Measurements from ENCODE around the gene HDGFL1. TPM values are rescaled to one million over a fixed set of nuclear protein-coding genes. Genes with fewer than 3 reads are reported as not detected.
A peak's percentile ranks its signal among the peaks of the same experiment; 100 is the strongest.

HDGFL1 gene
- total RNA-seq, 1 experiment from 2014 or later: not detected

DNA sequence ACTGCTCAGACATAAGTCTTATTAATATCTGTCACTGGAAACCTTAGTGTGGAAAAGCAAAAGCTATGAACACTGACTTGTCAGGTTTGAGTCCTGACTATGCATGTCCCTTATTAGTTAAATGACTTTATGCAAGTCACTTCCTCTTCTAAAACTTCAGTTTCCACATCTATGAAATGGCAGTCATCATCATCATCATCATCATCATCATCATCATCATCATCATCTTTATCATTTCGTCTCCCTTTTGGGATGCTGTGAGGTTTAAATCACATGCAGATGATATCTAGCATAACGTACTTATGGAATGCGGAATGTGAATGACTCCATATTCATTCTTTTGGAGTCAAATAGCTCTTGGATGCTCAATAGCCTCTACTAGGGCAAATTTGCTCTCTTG, 24.5 kb downstream of the HDGFL1 start:
- no peak overlapping the region for H3K27ac ChIP-seq (ENCODE audit: low read length)
- intact Hi-C loops (cut with micrococcal nuclease): no loop called here
- no peak overlapping the region for H2AFZ ChIP-seq (ENCODE audit: low read length)
- no peaks in the 10 kb centered on the region for H3K36me3 ChIP-seq (ENCODE audit: low read depth, low read length)
- peaks cover 12% of the 10 kb centered on the region for H3K4me1 ChIP-seq (ENCODE audit: insufficient read depth, low read length)
- H3K4me2 ChIP-seq (ENCODE audit: low read length): no peak overlapping the region
- H3K9me3 ChIP-seq (ENCODE audit: low read length): no peaks in the 10 kb centered on the region
- H3F3A ChIP-seq (ENCODE audit: low read length, unreplicated experiment): no peaks in the 10 kb centered on the region
- H4K20me1 ChIP-seq (ENCODE audit: low read length): no peaks in the 10 kb centered on the region
- H3K9ac ChIP-seq (ENCODE audit: low read length): no peak overlapping the region
- DNase-seq (no peak), ATAC-seq (no peak)
- no peaks in the 10 kb centered on the region for H3K27me3 ChIP-seq (ENCODE audit: low read length)
- BruUV-seq (replicated peaks): no TSS peak
- CTCF ChIA-PET: no interaction called here
- H3K4me3 ChIP-seq (ENCODE audit: low read length): no peak overlapping the region
- POLR2A ChIA-PET (ENCODE audit: unreplicated experiment): no interaction called here
- TF ChIP-seq, protein P1, sequence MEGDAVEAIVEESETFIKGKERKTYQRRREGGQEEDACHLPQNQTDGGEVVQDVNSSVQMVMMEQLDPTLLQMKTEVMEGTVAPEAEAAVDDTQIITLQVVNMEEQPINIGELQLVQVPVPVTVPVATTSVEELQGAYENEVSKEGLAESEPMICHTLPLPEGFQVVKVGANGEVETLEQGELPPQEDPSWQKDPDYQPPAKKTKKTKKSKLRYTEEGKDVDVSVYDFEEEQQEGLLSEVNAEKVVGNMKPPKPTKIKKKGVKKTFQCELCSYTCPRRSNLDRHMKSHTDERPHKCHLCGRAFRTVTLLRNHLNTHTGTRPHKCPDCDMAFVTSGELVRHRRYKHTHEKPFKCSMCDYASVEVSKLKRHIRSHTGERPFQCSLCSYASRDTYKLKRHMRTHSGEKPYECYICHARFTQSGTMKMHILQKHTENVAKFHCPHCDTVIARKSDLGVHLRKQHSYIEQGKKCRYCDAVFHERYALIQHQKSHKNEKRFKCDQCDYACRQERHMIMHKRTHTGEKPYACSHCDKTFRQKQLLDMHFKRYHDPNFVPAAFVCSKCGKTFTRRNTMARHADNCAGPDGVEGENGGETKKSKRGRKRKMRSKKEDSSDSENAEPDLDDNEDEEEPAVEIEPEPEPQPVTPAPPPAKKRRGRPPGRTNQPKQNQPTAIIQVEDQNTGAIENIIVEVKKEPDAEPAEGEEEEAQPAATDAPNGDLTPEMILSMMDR (conservative IDR thresholded peaks at IDR 0.05; ENCODE audit: low read depth, low read length): no peak
- no peak for TF ChIP-seq EZH2phosphoT487 (IDR thresholded peaks at IDR 0.05; ENCODE audit: borderline replicate concordance, low read length)
- TF ChIP-seq EZH2 (IDR thresholded peaks at IDR 0.05; ENCODE audit: low read length, unreplicated experiment): no peak
- H3K79me2 ChIP-seq (ENCODE audit: low read length): no peaks in the 10 kb centered on the region
- no peaks in the 10 kb centered on the region for H3K9me2 ChIP-seq (replicated peaks; ENCODE audit: low read length)

GRCh38 chr6:22596011-22596410, 26.6 kb downstream of the HDGFL1 start:
- Histone ChIP-seq H4K20me1 (ENCODE audit: low read length) (no peaks in the 10 kb centered on the region), H3K79me2 (ENCODE audit: low read length) (no peaks in the 10 kb centered on the region), H3K36me3 (ENCODE audit: low read depth, low read length) (no peaks in the 10 kb centered on the region), H3K9me3 (ENCODE audit: low read length) (no peaks in the 10 kb centered on the region), H3K4me3 (ENCODE audit: low read length) (no peak overlapping the region), H3K9me2 (replicated peaks; ENCODE audit: low read length) (no peaks in the 10 kb centered on the region), H2AFZ (ENCODE audit: low read length) (no peak overlapping the region), H3K27ac (ENCODE audit: low read length) (no peak overlapping the region), H3K4me2 (ENCODE audit: low read length) (no peak overlapping the region), H3K9ac (ENCODE audit: low read length) (no peak overlapping the region), H3F3A (ENCODE audit: low read length, unreplicated experiment) (no peaks in the 10 kb centered on the region), H3K27me3 (ENCODE audit: low read length) (no peaks in the 10 kb centered on the region), H3K4me1 (ENCODE audit: insufficient read depth, low read length) (peaks cover 17% of the 10 kb centered on the region)
- intact Hi-C loops (cut with micrococcal nuclease): no loop called here
- BruUV-seq (replicated peaks): no TSS peak
- ChIA-PET POLR2A (ENCODE audit: unreplicated experiment) (no interaction called here), CTCF (no interaction called here)
- ATAC-seq (peak; percentile 97), DNase-seq (peak; percentile 79)
- TF ChIP-seq, protein P1 (conservative IDR thresholded peaks at IDR 0.05; ENCODE audit: low read depth, low read length): no peak
- TF ChIP-seq EZH2 (IDR thresholded peaks at IDR 0.05; ENCODE audit: low read length, unreplicated experiment) (no peak), EZH2phosphoT487 (IDR thresholded peaks at IDR 0.05; ENCODE audit: borderline replicate concordance, low read length) (no peak)

GRCh38 chr6:22598339-22598738, 29.0 kb downstream of the HDGFL1 start:
- POLR2A ChIA-PET (ENCODE audit: unreplicated experiment): no interaction called here
- DNase-seq: no peak

More at GRCh38 chr6:22598339-22598738, 29.0 kb downstream of the HDGFL1 start:
- H3K4me1 ChIP-seq (ENCODE audit: insufficient read depth, low read length): peaks cover 17% of the 10 kb centered on the region
- TF ChIP-seq, protein P1 (conservative IDR thresholded peaks at IDR 0.05; ENCODE audit: low read depth, low read length): no peak
- CTCF ChIA-PET: no interaction called here
- H3K9me3 ChIP-seq (ENCODE audit: low read length): no peaks in the 10 kb centered on the region
- no peak overlapping the region for H3K4me3 ChIP-seq (ENCODE audit: low read length)
- H3K27ac ChIP-seq (ENCODE audit: low read length): no peak overlapping the region
- no peaks in the 10 kb centered on the region for H3K27me3 ChIP-seq (ENCODE audit: low read length)
- intact Hi-C loops (cut with micrococcal nuclease): no loop called here
- H3F3A ChIP-seq (ENCODE audit: low read length, unreplicated experiment): no peaks in the 10 kb centered on the region
- H2AFZ ChIP-seq (ENCODE audit: low read length): no peak overlapping the region
- H3K36me3 ChIP-seq (ENCODE audit: low read depth, low read length): no peaks in the 10 kb centered on the region
- BruUV-seq (replicated peaks): no TSS peak
- no peak overlapping the region for H3K4me2 ChIP-seq (ENCODE audit: low read length)
- no peak for ATAC-seq
- H3K79me2 ChIP-seq (ENCODE audit: low read length): no peaks in the 10 kb centered on the region
- H3K9me2 ChIP-seq (replicated peaks; ENCODE audit: low read length): no peaks in the 10 kb centered on the region
- no peaks in the 10 kb centered on the region for H4K20me1 ChIP-seq (ENCODE audit: low read length)
- no peak overlapping the region for H3K9ac ChIP-seq (ENCODE audit: low read length)
